Measurements from ENCODE around the gene CCDC9B. TPM values are rescaled to one million over a fixed set of nuclear protein-coding genes. Genes with fewer than 3 reads are reported as not detected.

The CCDC9B gene
- polyA plus RNA-seq (2013, experiment 1 of 2; ENCODE audit: insufficient read length) = 53.7 TPM
- 48.0 TPM for polyA plus RNA-seq (2013, experiment 2 of 2; ENCODE audit: insufficient read length)

- peak; percentile 92 for DNase-seq
Measured at GRCh38 chr15:40340740-40341400, at the start of gene CCDC9B. Gene CCDC9B (minus strand): TSS chr15:40340939. CDS start chr15:40340819, 120 bp downstream.

DNA sequence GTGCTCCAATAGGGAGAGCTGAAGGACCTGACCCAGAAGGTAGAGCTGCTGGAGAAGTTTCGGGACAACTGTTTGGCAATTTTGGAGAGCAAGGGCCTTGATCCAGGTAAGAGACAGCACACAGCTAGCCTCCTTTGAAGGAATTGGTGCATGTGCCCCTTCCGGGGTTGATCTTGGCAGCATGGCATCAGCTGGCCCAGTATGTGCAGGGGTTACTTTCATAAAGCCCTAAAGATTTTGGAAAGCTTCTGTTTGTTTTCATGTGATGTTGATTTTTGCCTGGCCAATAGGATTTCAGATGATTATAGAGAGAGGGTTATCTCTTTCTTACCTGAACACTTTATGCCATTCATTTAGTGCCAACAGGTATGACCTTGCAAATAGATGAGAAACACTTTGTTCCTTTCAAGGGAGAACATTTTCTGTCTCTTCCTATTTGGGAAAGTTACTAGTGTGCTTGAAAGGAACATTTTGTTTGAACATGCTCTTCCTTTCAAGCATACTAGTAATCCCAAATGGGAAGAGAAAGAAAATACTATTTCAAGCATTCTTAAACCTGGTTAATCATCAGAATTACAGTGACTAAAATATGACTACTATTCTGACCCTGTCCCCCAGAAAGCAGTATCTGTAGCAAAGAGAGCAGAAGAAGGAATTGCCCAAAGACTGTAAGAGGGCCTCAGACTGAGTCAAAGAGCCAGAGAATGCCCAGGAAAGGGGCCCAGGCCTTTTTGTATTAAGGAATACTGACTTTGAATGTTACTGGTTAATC lies 49.3 kb upstream of the CCDC9B start:
- no peak for DNase-seq

DNA sequence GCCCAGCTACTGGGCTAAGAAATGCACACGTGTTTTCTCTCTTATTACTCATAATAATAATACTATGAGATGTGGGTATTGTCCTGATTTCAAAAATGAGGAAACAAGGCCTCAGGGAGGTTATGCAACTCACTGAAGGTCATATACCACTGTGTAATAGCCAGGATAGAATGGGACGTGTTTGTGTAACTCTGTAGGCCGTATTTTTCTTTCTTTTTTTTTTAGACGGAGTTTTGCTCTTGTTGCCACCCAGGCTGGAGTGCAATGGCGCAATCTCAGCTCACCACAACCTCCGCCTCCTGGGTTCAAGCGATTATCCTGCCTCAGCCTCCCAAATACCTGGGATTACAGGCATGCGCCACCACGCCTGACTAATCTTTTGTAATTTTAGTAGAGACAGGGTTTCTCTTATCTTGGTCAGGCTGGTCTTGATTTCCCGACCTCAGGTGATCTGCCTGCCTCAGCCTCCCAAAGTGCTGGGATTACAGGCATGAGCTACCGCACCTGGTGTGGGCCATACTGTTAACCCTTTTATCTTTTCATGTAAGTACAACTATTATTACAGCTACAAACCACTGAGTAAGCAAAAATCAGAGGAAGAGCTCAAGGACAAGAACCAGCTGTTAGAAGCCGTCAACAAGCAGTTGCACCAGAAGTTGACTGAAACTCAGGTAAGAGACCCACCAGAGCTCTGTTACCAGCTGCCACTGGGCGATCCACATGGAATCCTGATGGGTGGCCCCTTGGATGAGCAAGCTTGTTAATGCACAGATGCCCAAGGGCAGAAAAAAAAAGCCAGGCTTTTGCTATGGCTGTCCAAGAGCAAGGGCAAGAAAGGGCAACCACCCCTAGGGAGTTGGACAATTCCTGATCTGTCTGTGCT lies 48.4 kb upstream of the CCDC9B start:
- no peak for DNase-seq

GRCh38 chr15:40386480-40386879 lies 45.7 kb upstream of the CCDC9B start:
- no peak for DNase-seq

DNA sequence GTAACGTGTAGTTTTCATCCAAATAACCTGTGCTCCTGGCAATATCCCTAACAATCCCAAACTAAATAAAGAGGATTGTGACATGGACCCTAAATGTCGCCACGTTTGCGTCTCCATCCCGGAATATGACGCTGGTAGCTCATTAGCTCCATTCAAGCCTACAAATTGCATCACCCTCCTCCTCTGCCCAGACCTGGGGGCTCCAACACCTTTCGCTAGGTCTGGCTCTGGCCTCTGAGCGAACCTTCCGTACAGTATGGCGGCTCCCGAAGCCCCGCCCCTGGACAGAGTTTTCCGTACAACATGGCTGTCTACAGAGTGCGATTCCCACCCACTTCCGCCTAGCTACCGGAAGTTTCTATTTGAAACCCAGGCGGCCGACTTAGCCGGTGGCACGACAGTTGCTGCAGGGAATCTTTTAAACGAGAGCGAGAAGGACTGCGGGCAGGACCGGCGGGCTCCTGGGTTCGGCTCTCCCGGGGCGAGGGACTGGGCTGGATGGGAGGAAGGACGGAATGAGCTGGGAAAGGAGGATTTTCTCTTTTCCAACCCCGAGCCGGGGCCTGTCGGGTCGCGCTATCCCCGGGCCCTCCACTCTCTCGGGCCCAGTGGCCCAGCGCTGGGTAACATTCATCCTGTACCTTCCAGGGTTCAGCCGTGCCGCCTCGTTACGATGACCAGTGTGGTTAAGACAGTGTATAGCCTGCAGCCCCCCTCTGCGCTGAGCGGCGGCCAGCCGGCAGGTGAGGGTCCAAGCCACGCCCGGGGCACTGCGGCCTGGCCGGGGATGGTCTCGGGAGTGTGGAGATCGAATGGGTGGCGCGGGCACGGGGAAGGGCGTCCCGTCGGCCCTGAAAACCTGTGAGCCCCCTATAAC lies 42.1 kb upstream of the CCDC9B start, which contains the start of gene KNSTRN:
Gene KNSTRN (plus strand): TSS at position 142 of the 877 bp plus-strand sequence. CDS start 115 bp downstream, at position 257.
- DNase-seq = peak; percentile 94

DNA sequence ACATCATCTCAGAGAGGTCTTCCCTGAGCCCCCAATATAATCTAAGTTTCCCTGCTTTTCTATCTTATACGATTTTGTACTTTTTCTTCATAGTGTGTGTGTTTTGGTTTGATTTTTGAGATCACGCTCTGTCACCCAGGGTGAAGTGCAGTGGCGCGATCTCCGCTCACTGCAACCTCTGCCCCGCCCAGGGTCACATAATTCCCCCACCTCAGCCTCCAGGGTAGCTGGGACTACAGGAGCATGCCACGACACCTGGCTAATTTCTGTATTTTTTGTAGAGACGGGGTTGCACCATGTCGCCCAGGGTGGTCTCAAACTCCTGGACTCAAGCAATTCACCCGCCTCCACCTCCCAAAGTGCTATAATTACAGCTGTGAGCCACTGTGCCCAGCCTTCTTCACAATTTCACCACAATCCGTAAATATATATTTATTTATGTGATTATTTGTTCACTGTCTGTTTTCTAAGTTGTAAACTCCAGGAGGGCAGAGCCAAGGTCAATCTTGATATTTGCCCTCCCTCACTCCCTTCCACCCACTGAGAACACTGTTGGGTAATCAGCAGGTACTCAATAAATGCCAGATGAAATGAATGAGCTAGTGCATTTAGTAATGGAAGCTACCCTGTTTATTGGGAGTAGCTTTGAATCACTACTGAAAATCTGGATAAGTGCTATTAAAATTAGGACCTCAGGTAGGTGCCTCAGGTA lies 41.2 kb upstream of the CCDC9B start:
- no peak for DNase-seq

DNA sequence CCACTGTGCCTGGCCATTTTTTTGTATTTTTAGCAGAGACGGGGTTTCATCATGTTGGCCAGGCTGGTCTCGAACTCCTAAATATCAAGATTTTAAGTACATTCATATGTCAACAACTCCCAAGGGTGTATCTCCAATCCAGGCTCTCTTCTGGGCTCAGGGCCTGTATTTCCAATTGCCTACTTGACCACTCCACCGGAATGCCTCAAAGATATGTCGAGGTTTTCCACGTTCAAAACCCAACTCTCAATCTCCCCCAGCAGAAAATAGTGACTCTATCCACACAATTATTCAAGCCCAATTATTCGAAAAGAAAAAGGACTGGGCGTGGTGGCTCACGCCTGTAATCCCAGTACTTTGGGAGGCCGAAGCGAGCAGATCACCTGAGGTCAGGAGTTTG lies 39.9 kb upstream of the CCDC9B start:
- no peak for DNase-seq

DNA sequence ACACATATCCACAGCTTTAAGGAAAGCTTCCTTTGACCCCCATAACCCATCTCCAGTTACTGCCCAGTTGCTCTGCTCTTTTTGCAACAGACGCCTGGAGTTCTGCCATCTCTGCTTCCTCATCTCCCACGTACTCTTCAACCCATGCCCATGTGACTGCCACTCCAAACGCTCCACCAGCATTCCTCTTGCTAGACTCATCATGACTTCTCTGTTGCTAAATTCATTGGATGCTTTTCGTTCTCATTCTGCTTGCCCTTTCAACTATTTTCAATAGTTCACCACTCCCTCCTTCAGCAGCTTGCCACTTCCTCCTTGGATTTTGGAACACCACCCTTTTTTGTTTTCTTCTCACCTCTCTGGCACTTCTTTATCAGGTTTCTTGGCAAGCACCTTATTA lies 39.1 kb upstream of the CCDC9B start:
- DNase-seq = peak; percentile 94

- DNase-seq = no peak
Measured at GRCh38 chr15:40379374-40379773, 38.6 kb upstream of the CCDC9B start.

DNA sequence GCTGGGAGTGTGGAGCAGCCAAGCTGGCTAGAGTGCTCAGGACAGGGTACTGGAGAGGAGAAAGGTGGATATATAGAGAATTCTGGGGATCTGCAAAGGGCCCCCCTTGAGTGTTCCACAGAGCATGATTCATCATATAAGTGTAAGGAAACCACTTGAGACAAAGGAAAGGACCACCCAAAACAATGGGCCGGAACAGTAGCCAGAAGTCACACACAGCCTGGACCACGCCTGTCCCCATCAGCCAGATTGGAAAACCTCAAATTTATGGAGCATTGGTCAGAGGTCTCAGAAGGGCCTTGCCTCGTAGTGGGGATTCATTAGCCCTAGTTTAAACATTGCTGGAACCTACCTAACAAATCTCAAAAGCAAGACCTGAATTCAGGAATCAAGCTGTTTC lies 36.9 kb upstream of the CCDC9B start:
- DNase-seq = no peak

DNA sequence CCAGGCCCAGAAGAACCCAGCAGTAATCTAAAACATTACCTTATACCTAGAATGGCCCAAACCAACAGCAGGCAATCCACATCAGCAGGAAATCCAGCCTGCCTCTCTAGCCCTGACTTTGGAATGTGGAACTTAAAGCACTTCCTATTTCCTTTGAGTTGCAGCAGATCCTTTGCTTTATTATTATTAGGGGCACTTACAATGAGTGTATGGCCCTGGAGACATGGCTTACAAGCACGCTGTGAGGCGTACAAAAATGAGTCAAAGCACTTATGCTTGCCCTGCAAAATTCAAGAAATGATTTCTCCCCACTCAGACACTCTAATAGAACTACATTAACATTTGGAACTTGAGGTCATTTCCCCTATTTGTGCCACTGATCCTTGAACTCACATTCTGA lies 32.2 kb upstream of the CCDC9B start:
- peak; percentile 69 for DNase-seq

GRCh38 chr15:40369971-40370370 lies 29.2 kb upstream of the CCDC9B start:
- DNase-seq = no peak

- DNase-seq = no peak
Measured at GRCh38 chr15:40369474-40369869, 28.7 kb upstream of the CCDC9B start.

DNA sequence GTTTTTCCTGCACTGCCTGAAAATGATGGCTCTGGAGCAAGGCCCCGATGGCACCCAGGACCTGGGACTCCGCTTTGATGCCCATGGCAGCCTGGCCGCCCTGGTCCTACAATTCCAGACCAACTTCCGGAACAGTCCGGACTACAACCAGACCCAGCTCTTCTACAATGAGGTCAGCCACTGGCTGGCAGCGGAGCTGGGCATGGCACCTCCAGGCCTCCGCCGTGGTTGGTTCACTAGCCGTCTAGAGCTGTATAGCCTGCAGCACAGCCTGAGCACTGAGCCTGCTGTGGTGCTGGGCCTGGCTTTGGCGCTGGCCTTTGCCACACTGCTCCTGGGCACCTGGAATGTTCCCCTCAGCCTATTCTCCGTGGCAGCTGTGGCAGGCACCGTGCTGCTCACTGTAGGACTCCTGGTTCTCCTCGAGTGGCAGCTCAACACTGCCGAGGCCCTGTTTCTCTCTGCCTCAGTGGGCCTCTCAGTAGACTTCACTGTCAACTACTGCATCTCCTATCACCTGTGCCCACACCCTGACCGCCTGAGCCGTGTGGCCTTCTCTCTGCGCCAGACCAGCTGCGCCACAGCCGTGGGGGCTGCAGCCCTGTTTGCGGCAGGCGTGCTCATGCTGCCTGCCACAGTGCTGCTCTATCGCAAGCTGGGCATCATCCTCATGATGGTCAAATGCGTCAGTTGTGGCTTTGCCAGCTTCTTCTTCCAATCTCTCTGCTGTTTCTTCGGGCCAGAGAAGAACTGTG lies 28.2 kb upstream of the CCDC9B start:
- DNase-seq = no peak

DNA sequence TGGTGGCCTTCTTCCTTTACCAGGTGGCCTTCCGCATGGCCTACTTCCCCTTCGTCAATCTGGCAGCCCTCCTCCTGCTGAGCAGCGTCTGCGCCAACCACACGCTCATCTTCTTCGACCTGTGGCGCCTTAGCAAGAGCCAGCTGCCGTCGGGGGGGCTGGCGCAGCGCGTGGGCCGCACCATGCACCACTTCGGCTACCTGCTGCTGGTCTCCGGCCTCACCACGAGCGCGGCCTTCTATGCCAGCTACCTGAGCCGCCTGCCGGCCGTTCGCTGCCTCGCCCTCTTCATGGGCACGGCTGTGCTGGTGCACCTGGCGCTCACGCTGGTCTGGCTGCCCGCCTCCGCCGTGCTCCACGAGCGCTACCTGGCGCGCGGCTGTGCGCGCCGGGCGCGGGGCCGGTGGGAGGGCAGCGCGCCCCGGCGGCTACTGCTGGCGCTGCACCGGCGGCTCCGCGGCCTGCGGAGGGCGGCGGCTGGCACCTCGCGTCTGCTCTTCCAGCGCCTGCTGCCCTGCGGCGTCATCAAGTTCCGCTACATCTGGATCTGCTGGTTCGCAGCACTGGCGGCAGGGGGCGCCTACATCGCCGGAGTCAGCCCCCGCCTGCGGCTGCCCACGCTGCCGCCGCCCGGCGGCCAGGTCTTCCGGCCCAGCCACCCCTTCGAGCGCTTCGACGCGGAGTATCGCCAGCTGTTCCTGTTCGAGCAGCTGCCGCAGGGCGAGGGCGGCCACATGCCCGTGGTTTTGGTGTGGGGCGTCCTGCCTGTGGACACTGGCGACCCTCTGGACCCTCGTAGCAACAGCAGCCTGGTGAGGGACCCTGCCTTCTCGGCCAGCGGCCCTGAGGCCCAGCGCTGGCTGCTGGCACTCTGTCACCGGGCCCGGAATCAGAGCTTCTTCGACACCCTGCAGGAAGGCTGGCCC lies 27.2 kb upstream of the CCDC9B start:
- DNase-seq = peak; percentile 86

DNA sequence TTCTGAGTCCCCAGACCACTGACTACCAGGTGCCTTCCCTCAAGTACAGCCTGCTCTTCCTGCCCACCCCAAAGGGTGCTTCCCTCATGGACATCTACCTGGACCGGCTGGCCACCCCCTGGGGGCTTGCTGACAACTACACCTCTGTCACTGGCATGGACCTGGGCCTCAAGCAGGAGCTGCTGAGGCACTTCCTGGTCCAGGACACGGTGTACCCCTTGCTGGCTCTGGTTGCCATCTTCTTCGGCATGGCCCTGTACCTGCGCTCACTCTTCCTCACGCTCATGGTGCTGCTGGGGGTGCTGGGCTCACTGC lies 26.6 kb upstream of the CCDC9B start:
- no peak for DNase-seq

- no peak for DNase-seq
Measured at GRCh38 chr15:40366457-40367370, 26.0 kb upstream of the CCDC9B start.

Measured in fibroblast of skin of back (primary cell).